GM18508 (cell line): Measurements from ENCODE around the gene TMEM240.
"Not testable (repeated sequence)": the region's sequence is repeated elsewhere in the genome, so short reads cannot be mapped to it uniquely, and the experiment has no call there.

ENCODE experiments used
- ATAC-seq: cut with Tn5 transposase; IDR thresholded peaks from one replicate; pipeline ENCODE4 v1.9.1; 2021; ENCODE audit warnings: moderate number of reproducible peaks; ENCODE audit not compliant: insufficient read depth, unreplicated experiment

TMEM240 gene

DNA sequence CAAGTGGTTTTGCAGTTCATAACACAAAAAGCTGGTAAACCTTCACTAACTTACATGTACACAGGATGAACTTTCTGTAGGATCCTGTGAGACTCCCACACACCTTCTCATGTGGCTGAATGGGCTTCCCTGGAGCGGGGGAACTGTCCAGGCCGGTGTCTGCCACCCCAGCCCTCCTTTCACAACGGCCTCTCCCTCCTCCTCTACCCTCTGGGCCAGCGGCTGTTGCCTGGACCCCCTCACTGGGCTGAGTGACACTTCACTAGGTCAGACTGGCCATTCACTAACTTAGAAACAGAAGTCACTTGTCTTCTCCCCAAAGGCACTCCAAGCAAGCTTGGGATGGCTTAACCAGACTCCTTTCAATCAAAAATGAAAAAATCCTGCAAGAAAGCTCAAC lies 18.2 kb upstream of the TMEM240 start:
- no peak for ATAC-seq

GRCh38 chr1:1557688-1558087 lies 17.3 kb upstream of the TMEM240 start:
- not testable (repeated sequence) for ATAC-seq

DNA sequence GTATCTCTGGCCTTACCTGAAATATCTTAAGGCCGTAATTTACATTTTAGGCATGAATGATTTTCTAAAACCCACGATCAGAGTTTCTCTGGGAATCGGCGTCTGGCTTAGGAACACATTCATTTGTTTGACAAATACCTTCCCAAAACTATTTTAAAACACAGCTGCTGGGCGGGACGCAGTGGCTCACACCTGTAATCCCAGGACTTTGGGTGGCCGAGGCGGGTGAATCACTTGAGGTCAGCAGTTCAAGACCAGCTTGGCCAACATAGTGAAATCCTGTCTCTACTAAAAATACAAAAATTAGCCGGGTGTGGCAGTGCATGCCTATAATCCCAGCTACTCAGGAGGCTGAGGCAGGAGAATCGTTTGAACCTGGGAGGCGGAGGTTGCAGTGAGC lies 16.5 kb upstream of the TMEM240 start:
- not testable (repeated sequence) for ATAC-seq

DNA sequence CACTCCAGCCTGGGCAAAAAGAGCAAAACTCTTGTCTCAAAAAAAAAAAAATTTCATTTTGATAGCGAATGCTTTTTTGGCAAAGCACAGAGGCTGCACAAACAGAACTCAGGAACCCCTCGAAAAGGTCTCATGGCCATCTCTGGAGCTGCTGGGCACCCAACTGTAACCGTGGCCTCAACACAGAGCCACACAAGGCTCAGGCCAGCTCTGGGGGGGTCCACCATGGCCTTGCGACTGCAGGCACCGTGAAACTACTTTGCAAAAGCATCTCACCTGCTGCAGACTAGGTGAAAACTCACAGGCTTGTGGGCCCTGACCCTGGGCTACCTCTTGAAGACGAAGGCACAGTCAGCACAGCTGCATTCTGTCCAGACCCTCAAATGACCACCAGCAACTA lies 16.1 kb upstream of the TMEM240 start:
- ATAC-seq = no peak

- ATAC-seq = no peak
These were observed 14.8 kb upstream of the TMEM240 start for GRCh38 chr1:1554926-1555915.

- no peak for ATAC-seq
These were observed 14.1 kb upstream of the TMEM240 start for GRCh38 chr1:1554550-1554925.

DNA sequence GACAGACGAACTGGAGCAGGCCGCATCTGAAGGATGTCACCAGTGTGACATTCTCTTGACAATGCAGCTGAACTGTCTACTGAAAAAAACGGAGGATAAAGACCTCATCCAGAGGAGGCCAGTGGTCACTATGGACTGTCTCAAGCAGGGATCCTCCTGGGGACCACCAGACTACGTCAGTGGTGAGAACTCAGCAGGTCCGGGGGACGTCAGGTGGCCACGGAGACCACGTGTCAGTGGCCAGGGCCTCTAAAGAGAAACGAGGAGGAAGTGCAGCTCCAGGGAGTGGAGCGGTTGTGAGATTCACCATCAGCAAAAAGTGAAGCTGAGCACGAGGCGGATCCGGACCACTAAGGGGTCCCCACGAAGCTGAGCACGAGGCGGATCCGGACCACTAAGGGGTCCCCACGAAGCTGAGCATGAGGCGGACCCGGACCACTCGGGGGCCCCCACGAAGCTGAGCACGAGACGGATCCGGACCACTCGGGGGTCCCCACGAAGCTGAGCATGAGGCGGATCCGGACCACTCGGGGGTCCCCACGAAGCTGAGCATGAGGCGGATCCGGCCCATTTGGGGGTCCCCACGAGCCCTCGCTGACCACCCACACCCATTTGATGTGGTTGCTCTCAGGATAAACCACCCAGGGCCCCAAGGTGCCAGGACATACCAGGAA lies 13.5 kb upstream of the TMEM240 start:
- no peak for ATAC-seq

DNA sequence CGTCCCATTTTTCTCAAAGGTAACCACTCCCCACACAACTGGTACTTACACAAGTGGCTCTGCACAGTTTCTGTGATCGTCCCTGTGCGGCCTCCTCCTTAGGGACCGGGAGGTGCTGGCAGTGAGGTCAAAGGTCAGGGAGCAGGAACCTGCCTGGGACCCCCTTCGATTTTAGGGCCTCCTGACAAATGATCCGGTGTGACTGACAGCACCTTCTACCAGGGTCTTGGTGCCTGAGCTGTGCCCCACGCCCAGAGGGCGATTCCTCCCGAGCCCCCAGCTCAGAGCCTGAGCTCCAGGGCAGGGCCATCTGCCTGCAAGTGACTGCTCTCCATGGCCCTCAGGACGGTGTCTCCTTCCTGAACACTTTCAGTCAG lies 11.8 kb upstream of the TMEM240 start:
- ATAC-seq = no peak

DNA sequence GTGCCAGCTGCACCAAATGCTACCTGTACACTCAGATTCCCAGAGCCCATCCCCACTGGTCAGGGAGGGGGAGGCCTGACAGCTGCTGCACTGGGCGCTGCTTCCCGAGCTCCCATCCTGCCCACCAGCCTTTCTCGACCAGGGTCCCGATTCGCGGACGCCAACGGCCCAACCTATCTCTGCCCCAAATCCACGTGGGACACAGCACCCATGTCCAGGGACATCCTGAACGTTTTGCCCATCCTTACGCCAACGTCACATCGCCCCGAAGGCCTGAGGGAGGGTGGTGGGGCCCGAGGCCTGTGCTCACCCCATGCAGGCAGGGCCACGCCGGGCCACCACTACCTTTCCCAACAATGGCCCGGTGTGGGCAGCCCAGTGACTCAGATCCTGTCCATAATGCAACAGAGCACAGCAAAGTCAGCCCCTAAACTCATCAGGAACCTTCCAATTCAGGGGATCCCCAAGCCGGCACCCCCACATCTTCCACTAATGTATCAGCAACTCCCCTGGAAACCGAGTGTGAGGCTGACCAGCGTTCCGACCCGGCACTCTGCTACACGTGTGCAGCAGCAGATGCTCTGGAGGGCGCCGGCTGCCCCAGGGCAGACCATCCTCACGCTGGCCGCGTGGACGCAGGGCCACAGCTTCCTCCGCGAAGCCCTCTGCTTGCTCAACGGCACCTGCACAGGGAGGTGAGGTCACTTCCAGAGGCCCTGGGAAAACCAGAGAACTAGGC lies 11.3 kb upstream of the TMEM240 start:
- ATAC-seq = no peak

DNA sequence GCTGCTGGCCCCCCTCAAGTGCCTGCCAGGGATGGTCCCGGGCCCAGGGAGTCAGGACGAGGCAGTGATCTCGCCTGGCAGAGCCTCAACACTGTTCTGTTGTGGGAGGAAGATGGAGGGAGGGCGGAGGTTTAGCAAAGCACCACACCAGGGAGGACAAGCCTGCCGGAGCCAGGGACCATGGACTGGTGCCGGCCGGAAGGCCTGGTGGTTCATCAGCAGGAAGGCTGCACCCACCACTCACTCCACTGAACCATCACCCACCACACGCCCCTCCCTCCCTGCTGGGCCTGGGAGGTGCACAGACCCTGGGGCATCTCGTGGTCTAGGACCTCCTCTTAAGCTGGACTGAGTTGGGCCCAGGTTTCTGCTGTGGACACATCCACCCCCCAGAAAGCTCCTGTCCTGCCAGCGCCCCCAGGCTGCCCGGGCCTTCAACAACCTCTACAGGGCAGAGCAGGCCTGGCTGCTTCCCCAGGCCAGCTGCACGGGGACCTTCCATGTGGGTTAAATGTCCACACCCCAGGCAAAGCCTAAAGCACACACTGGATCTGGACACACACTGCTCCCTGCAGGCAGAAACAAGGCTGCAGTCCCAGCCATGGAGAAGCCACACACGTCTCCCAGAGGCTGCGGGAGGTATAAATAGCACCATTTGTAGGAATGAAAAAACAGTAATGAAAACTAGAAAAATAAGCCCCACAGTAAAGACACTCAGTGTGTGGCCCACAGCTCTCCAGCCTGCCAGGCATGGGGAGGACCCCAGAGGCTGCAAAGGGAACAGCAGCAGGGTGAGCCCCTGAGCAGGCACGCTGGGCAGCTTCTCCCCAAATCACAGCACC lies 10.4 kb upstream of the TMEM240 start:
- no peak for ATAC-seq

GRCh38 chr1:1550087-1550486 lies 9.7 kb upstream of the TMEM240 start:
- no peak for ATAC-seq

GRCh38 chr1:1548591-1548990 lies 8.2 kb upstream of the TMEM240 start:
- no peak for ATAC-seq

DNA sequence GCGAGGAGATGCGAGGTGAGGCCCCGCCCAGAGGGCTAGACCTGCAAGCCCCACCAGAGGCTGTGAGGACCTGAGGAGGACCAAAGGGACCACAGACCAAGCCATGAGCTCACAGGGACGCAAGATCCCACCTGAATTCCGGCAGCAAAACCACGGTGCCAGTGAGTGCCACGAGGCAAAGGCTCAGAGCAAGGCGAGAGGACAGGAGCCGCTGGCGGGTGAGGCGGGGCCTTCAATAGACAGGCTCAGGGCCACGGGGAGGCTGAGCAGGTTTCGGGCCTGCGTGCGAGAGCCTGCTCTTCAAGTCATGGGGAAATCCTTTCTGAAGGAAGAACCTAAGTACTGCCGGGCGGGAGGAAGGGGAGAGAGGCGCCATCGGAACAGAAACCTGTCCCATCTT lies 7.1 kb upstream of the TMEM240 start:
- ATAC-seq = no peak

- ATAC-seq = no peak
These were observed 6.6 kb upstream of the TMEM240 start for GRCh38 chr1:1547011-1547410.

DNA sequence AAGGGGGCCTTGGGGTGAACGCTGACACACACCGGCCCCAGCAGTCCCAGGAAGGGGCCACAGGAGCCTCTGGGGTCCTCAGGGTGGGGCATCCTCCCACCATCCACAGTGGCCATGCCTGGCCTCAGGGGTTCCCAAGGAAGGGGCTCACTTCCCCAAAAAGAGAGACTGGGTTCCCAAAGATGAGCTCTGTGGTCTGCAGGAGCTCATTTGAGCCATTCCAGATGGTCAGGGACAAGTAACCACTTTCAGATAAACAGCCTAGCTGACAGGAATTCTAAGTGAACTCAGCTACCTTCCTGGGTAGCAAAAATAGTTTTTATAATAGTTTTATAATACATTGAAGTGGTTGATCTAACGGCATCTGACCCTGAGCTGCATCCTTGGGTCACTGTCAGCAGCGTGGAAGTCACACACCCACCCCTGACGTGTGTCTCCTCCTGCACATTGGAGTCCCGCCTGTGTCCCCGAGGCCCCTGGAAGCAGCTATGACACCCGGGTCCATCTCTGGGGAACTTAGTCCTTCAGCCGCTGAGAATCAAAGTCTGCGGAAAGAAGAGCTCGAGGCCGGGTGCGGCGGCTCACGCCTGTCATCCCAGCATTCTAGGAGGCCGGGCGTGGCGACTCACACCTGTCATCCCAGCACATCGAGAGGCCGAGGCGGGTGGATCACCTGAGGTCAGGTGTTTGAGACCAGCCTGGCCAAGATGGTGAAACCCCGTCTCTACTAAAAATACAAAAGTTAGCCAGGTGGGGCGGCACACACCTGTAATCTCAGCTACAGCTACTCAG lies 5.7 kb upstream of the TMEM240 start:
- ATAC-seq = no peak

GRCh38 chr1:1544544-1544943 lies 4.1 kb upstream of the TMEM240 start:
- no peak for ATAC-seq

- ATAC-seq = no peak
These were observed 3.3 kb upstream of the TMEM240 start for GRCh38 chr1:1543706-1544099.

DNA sequence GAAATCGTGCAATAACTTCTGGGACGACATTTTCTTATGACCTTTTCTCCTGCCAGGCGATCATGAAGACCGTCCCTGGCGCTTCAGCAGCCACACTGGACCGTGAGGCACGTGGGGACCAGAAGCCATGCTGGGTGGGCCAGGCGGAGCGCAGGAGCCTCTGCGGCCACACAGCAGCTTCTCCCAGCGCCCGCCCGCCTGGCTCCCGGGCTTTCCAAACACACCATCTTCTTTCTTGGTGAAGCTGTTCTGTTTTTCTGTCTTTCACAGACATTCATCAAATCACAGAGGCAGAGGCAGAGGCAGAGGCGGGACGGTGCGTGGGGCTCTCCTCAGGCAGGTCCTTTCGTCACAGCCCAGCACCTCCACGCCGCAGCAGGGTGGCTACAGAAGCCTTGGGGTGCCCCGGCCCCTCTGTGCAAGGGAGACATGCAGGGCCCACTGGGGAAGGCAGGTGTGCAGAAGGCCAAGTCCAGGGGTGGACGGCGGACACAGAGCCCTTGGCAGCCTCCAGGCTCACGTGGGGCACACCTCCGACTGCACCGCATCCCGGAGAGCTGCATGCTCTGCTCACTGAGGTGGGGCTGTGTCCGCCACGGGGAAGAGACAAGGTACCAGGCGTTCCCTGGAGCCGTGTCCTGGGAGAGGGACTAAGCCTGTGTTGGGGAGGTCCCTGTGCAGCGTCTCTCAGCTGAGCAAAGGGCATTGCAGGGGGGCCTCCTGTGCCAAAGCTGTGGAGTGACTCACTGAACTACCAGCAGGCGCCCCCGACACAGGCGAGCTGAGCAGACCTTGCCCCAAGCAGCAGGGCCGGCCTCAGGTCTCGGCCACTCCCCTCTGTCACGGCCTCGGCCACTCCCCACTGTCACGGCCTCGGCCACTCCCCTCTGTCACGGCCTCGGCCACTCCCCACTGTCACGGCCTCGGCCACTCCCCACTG lies 2.6 kb upstream of the TMEM240 start:
- ATAC-seq = no peak
